BE2C (cell line): ENCODE results near the gene A3GALT2.

Source experiments
- DNase-seq: peaks from one replicate; pipeline ENCODE4 v3.0.0-alpha.2; 2020
- H3K27me3 ChIP-seq: fragments of 250-450 bp; sonication (Bioruptor Pico); 2 replicates; pipeline ENCODE4 v1.5.1; 2020; ENCODE audit warnings: mild to moderate bottlenecking
- H3K36me3 ChIP-seq: fragments of 250-450 bp; sonication (Bioruptor Pico); 2 replicates; pipeline ENCODE4 v1.5.1; 2020; ENCODE audit warnings: mild to moderate bottlenecking
- H3K4me1 ChIP-seq: fragments of 250-450 bp; sonication (Bioruptor Pico); 2 replicates; pipeline ENCODE4 v1.5.1; 2020
- H3K4me3 ChIP-seq: 2 replicates; pipeline ENCODE4 v1.5.1; 2011; ENCODE audit warnings: low read depth, low read length
- H3K9me3 ChIP-seq: fragments of 250-450 bp; sonication (Bioruptor Pico); 2 replicates; pipeline ENCODE4 v1.5.1; 2020
- TF ChIP-seq, protein P1 (sequence below): IDR thresholded peaks from 2 replicates; pipeline ENCODE4 v1.5.1; 2012; ENCODE audit warnings: mild to moderate bottlenecking, low read depth, low read length

Gene A3GALT2

DNA sequence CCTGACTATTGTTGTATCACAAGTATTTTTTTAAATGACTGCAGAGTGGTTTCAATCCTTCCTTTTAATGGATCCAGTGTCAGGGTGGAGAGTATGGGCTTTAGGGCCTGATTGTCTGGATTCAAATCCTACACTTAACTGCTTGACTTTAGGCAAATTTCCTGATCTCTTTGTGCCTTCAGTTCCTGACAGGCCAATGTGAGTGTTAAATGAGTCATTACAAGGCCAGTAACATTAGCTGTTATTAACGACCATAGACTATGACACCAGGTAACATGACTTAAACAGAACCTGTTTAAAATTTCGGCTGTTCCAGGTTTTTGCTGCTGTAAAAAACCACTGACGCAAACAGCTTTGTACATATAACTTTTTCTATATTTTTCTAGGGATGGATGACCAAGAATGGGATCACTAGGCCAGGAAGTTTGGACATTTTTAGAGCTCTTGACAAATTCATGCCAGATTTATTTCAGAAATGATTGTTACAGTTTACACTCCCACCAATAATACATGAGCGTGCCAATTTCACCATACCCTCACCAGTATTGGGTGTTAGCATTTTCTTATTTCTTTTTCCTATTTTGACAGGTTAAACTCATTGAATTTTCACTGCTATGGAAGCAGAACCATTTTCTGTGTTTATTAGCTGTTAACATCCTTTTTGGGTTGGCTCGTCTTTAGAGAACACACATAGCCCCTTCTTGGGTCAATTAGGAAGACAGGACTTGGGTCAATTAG, 53.3 kb downstream of the A3GALT2 start:
- Histone ChIP-seq H3K27me3 (no peaks in the 10 kb centered on the region), H3K4me3 (no peak overlapping the region), H3K4me1 (no peaks in the 10 kb centered on the region), H3K9me3 (no peaks in the 10 kb centered on the region), H3K36me3 (no peaks in the 10 kb centered on the region)
- no peak for DNase-seq
- TF ChIP-seq, protein P1, sequence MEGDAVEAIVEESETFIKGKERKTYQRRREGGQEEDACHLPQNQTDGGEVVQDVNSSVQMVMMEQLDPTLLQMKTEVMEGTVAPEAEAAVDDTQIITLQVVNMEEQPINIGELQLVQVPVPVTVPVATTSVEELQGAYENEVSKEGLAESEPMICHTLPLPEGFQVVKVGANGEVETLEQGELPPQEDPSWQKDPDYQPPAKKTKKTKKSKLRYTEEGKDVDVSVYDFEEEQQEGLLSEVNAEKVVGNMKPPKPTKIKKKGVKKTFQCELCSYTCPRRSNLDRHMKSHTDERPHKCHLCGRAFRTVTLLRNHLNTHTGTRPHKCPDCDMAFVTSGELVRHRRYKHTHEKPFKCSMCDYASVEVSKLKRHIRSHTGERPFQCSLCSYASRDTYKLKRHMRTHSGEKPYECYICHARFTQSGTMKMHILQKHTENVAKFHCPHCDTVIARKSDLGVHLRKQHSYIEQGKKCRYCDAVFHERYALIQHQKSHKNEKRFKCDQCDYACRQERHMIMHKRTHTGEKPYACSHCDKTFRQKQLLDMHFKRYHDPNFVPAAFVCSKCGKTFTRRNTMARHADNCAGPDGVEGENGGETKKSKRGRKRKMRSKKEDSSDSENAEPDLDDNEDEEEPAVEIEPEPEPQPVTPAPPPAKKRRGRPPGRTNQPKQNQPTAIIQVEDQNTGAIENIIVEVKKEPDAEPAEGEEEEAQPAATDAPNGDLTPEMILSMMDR = no peak

DNA sequence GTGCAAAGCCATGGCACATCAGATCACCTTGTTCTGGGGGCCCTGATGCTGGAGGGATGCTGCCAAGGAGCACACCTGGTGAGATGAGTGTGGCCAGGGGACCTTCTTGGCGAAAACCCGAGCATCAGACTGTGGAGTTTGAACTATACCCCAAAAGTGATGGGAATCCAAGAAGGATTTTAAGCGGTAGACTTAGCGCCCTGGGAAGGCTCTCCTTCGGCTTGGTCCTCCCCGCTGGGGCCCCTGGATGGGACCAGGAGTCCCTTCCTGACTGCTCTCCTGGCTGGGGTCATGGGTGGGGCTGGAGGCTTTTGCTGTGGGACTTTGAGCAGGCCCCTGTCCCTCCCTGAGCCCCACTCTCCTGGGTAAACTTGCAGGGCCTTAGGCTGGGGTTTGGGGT, 54.1 kb downstream of the A3GALT2 start:
- TF ChIP-seq, protein P1 = no peak
- H3K4me1 ChIP-seq = no peaks in the 10 kb centered on the region; the same call in 1 of the 2 replicates
- H3K36me3 ChIP-seq = no peaks in the 10 kb centered on the region
- H3K4me3 ChIP-seq = no peak overlapping the region
- DNase-seq = no peak
- H3K9me3 ChIP-seq = no peaks in the 10 kb centered on the region
- no peaks in the 10 kb centered on the region for H3K27me3 ChIP-seq

DNA sequence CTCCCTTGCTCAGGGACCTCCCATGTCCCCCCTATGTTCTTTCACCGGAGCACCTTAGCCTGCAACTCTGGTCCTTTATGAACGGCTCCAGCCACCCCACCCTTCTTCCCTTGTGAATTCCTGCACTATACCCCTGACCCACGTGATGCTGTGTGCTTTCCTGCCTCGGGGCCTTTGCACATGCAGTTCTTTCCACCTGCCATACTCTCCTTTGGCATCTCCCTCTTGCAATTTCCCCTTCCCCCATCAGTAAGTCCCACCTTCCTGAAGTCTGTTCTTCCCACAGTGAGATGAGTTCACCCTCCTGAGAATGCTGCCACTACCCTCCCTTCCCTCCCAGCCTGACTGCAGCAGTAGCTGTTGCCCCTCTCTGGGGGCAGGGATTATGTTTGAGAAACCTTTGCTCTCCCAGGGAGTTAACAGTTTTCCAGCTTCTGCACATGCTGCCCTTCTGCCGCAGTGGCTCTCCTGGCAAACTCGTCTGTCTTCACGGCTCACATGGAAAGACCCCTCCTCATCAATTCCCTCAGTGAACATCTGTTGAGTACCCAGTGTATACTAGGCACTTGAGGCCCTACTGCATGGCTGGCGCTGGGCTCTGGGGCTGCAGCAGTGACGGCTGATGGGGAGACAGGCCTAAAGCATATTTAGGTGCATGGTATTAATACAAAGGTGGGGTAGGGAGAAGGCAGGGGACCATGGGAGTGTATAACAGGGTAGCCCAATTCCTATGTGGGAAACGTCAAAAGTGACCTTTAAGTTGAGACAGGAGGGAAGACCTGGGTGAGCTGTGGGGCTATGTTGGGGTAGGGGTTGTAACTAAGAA, 54.9 kb downstream of the A3GALT2 start:
- TF ChIP-seq, protein P1 = no peak
- Histone ChIP-seq H3K36me3 (no peaks in the 10 kb centered on the region), H3K4me3 (no peak overlapping the region), H3K4me1 (no peaks in the 10 kb centered on the region; the same call in 1 of the 2 replicates), H3K27me3 (no peaks in the 10 kb centered on the region), H3K9me3 (no peaks in the 10 kb centered on the region)
- no peak for DNase-seq

DNA sequence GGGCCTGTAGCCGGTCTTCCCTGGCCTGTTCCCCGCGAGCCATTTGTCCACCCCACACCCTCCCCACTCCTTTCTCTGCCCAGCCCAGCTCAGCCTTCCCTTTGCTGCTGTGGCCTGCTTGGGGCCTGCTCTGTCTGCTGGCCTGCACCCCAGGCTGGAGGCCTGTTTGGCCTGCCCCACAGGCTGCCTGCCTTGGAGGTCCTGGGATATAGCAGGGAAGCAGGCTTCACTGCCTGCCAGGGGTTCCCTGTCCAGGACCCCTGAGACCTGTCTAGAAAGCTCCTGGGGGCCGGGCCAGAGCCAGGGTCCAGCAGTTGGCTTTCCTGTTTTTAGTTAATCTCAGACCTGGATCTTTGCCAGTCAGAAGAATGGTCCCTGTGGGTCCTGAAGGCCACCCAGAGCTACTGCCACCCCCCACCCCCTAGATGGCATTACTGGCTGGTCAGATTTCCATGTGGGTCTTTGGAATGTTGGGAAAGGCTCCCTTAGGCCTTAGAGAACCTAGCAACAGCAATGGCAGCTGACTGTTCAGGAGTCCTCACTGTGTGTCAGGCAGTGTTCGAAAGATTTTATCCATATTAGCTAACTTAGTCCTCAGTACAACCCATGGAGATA, 56.9 kb downstream of the A3GALT2 start:
- no peak for DNase-seq
- H3K36me3 ChIP-seq = no peaks in the 10 kb centered on the region
- H3K9me3 ChIP-seq = no peaks in the 10 kb centered on the region
- TF ChIP-seq, protein P1 = no peak
- no peaks in the 10 kb centered on the region for H3K27me3 ChIP-seq
- H3K4me3 ChIP-seq = no peak overlapping the region
- no peaks in the 10 kb centered on the region; the same call in 1 of the 2 replicates for H3K4me1 ChIP-seq

DNA sequence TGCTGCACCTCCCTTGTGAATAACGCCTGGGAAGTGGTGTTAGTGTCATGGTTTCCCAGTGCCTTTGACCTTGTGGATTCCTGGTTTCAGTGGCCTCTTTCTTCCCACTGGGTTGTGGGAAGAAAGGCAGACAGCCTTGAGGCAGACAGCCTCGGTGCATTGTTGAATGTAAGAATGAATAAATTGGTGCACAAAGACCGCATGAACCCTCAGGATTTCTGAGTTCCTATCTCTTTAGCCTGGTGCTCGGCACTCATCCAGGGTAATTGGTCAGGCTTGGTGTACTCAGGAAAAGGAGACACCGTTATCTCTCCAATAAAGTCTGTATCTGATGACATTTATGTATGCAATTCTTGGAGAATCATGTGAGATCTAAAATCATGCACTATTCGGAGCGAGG, 59.6 kb downstream of the A3GALT2 start:
- DNase-seq = no peak
- Histone ChIP-seq H3K9me3 (no peaks in the 10 kb centered on the region), H3K27me3 (no peaks in the 10 kb centered on the region), H3K4me1 (no peaks in the 10 kb centered on the region; the same call in 1 of the 2 replicates), H3K36me3 (no peaks in the 10 kb centered on the region), H3K4me3 (no peak overlapping the region)
- TF ChIP-seq, protein P1 = no peak
